Naive thymus-derived CD4-positive, alpha-beta T cell (primary cell): ENCODE measurements around the gene LINGO1. TPM values are rescaled to one million over a fixed set of nuclear protein-coding genes. Genes with fewer than 3 reads are reported as not detected.

Experiments
- ATAC-seq: fragments of 150-1000 bp; cut with Tn5 transposase; 2 replicates; pipeline ENCODE4 v1.10.0; 2021; ENCODE audit warnings: mild to moderate bottlenecking, moderate library complexity
- CTCF ChIA-PET: fragments of 350-600 bp; sonication (Branson Sonifier 250); formaldehyde crosslinking; loops from one replicate; lab custom pipeline; 2021; ENCODE audit warnings: antibody characterized with exemption; lab: Charles Lee
- POLR2A ChIA-PET: fragments of 350-600 bp; sonication (Branson Sonifier 250); formaldehyde crosslinking; loops from one replicate; lab custom pipeline; 2021; ENCODE audit warnings: antibody characterized with exemption, inconsistent platforms; lab: Charles Lee
- DNase-seq, 9 donors: peaks; one replicate each; pipeline versions ENCODE4 v3.0.0 to v3.0.0-alpha.2; 2020 to 2022; ENCODE audit warnings: mixed read lengths in 1 of 9
- H3K27ac ChIP-seq: one replicate; pipeline ENCODE4 v1.7.0; 2013; ENCODE audit warnings: mild to moderate bottlenecking, low read depth, low read length, moderate library complexity
- H3K27me3 ChIP-seq, 2 donors: one replicate each; pipeline ENCODE4 v1.7.0; 2013; ENCODE audit warnings: low read length in 2 of 2, mild to moderate bottlenecking in 2 of 2, moderate library complexity in 2 of 2; ENCODE audit not compliant: control insufficient read depth in 2 of 2, insufficient read depth in 2 of 2
- H3K36me3 ChIP-seq, 3 experiments: 1 replicate in 2 of 3; 2 replicates in 1 of 3; pipeline ENCODE4 v1.7.0; 2013; ENCODE audit warnings: low read length in 3 of 3, mild to moderate bottlenecking in 3 of 3, moderate library complexity in 1 of 3; ENCODE audit not compliant: insufficient read depth in 3 of 3, control insufficient read depth in 2 of 3
- H3K4me1 ChIP-seq, 2 donors: one replicate each; pipeline ENCODE4 v1.7.0; 2013; ENCODE audit warnings: low read length in 2 of 2, mild to moderate bottlenecking in 2 of 2, moderate library complexity in 1 of 2; ENCODE audit not compliant: control insufficient read depth in 2 of 2, insufficient read depth in 2 of 2
- H3K4me3 ChIP-seq: 2 replicates; pipeline ENCODE4 v1.7.0; 2013; ENCODE audit warnings: mild to moderate bottlenecking, low read length
- H3K9me3 ChIP-seq, 3 experiments: 1 replicate in 2 of 3; 2 replicates in 1 of 3; pipeline ENCODE4 v1.7.0; 2013; ENCODE audit warnings: low read length in 3 of 3; ENCODE audit not compliant: control insufficient read depth in 2 of 3
- H3K27ac Mint-ChIP-seq, 9 donors: one replicate each; pipeline ENCODE4 v1.8.0; 2020 to 2022; ENCODE audit warnings: mixed read lengths in 9 of 9, mild to moderate bottlenecking in 8 of 9, moderate library complexity in 5 of 9, inconsistent platforms in 2 of 9
- H3K27me3 Mint-ChIP-seq, 5 donors: one replicate each; pipeline ENCODE4 v1.8.0; 2021 to 2022; ENCODE audit warnings: mixed read lengths in 5 of 5, mild to moderate bottlenecking in 1 of 5
- H3K36me3 Mint-ChIP-seq, 5 donors: one replicate each; pipeline ENCODE4 v1.8.0; 2020 to 2022; ENCODE audit warnings: mixed read lengths in 5 of 5, mild to moderate bottlenecking in 3 of 5, inconsistent platforms in 1 of 5
- H3K4me1 Mint-ChIP-seq, 7 donors: one replicate each; pipeline ENCODE4 v1.8.0; 2020 to 2022; ENCODE audit warnings: mixed read lengths in 7 of 7, mild to moderate bottlenecking in 3 of 7, inconsistent platforms in 1 of 7
- H3K4me3 Mint-ChIP-seq, 10 donors: one replicate each; pipeline ENCODE4 v1.8.0; 2020 to 2022; ENCODE audit warnings: mild to moderate bottlenecking in 10 of 10, mixed read lengths in 10 of 10, moderate library complexity in 6 of 10, inconsistent platforms in 2 of 10
- H3K9me3 Mint-ChIP-seq, 11 donors: one replicate each; pipeline ENCODE4 v1.8.0; 2020 to 2022; ENCODE audit warnings: mixed read lengths in 11 of 11, mild to moderate bottlenecking in 4 of 11, inconsistent platforms in 1 of 11, moderate library complexity in 1 of 11
- intact Hi-C, 2 donors: fragments of 100-400 bp; cut with micrococcal nuclease; formaldehyde crosslinking; loops; one replicate each; pipeline ENCODE4 v1.15.1; 2023
- polyA plus RNA-seq, 2 donors: library from polyadenylated mRNA; unstranded; fragments of 300-500 nt; fragmentation: Illumina TruSeq; gene quantifications; one replicate each; pipeline ENCODE4 v1.2.3, GENCODE V29; 2021
- total RNA-seq, 6 experiments: library from RNA in 5 of 6; stranded (reverse) in 5 of 6; gene quantifications; 1 replicate in 5 of 6; 2 replicates in 1 of 6; pipeline ENCODE4 v1.2.3 and lab custom pipeline; 2021 to 2026

LINGO1 gene
- total and polyA plus RNA-seq, 7 experiments from 2014 or later, result not detected

DNA sequence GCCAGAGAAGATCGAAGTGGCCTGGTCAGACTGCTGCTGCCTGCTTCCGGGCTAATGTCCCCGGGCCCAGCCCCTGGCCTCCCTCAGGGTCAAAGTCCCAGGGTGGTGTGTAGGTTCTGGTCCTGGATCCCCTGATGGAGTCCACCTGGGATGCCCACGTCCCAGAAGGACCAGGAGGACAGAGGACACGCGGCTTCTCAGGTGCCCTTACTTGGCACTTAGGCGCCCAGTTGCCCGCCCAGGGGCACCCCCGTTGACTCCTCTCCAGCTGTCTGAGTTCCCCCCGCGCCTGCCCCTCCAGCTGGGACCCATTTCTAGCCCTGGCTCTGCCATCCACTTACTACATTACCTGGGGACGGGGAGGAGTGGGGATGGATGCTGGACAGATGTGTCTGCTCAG is 44.6 kb downstream of the LINGO1 start:
- intact Hi-C loops, result no loop called here
- ChIA-PET POLR2A (no interaction called here), CTCF (no interaction called here)
- DNase-seq, result no peak
- H3K4me1 Mint-ChIP-seq, result no peaks in the 10 kb centered on the region
- Histone ChIP-seq H3K9me3 (no peaks in the 10 kb centered on the region), H3K4me3 (no peak overlapping the region), H3K27me3 (no peaks in the 10 kb centered on the region), H3K27ac (no peak overlapping the region), H3K36me3 (no peaks in the 10 kb centered on the region), H3K4me1 (no peaks in the 10 kb centered on the region)
- H3K27ac Mint-ChIP-seq, result no peak overlapping the region
- H3K27me3 Mint-ChIP-seq, result peaks cover 0 to 5% (median 3%) of the 10 kb centered on the region in 5 donors
- no peak overlapping the region for H3K4me3 Mint-ChIP-seq
- no peak for ATAC-seq
- peaks cover 0 to 2% (median 0%) of the 10 kb centered on the region in 11 donors for H3K9me3 Mint-ChIP-seq
- no peaks in the 10 kb centered on the region for H3K36me3 Mint-ChIP-seq

DNA sequence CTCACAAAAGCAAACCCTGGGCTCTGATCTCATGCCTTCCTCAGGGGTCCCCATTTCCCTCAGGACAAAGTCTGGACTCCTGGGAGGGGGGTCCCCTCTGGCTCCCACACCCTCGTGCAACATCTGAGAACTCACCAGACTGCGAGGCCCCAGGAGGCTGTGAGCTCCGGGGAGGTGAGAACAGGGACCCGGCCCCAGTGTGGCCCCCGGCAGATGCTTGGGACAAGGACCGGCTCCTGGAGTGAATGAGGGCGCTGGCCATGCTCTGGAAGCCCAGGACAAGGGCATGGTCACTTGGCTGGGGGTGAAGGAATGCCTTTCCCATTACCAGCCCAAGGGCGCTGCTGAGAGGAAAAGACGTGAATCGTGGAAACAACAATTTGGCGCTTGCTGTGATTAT is 48.0 kb downstream of the LINGO1 start:
- POLR2A ChIA-PET, result no interaction called here
- Mint-ChIP-seq H3K27ac (no peak overlapping the region), H3K9me3 (no peaks in the 10 kb centered on the region), H3K4me3 (no peak overlapping the region), H3K36me3 (no peaks in the 10 kb centered on the region), H3K27me3 (no peaks in the 10 kb centered on the region), H3K4me1 (no peaks in the 10 kb centered on the region)
- no peaks in the 10 kb centered on the region for H3K4me1 ChIP-seq
- no peak overlapping the region for H3K27ac ChIP-seq
- intact Hi-C loops, result no loop called here
- no peaks in the 10 kb centered on the region for H3K27me3 ChIP-seq
- no peaks in the 10 kb centered on the region for H3K36me3 ChIP-seq
- no peak for ATAC-seq
- CTCF ChIA-PET, result no interaction called here
- DNase-seq, result no peak
- H3K4me3 ChIP-seq, result no peak overlapping the region
- H3K9me3 ChIP-seq, result no peaks in the 10 kb centered on the region

DNA sequence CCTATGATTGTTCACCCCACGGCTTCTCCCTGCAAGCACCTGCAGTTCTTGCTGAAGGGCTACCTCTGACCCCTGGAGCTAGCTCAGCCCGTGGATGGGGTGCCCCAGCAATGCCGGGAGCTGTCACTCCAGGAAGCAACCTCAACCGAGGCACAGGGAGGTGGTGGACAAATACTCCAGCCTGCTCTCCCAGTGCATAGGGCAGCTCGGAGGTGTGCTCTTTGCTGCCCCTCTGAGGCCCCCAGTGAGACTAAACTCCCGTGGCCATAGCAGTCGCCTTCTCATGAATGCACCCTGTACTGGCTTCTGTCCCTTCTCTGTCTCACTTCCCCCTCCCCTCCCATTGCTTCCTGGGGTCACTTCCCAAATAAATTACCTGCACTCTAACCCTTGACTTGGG is 48.5 kb downstream of the LINGO1 start:
- Histone ChIP-seq H3K4me1 (no peaks in the 10 kb centered on the region), H3K4me3 (no peak overlapping the region), H3K27ac (no peak overlapping the region), H3K27me3 (no peaks in the 10 kb centered on the region), H3K36me3 (no peaks in the 10 kb centered on the region), H3K9me3 (no peaks in the 10 kb centered on the region)
- no peaks in the 10 kb centered on the region for H3K4me1 Mint-ChIP-seq
- CTCF ChIA-PET, result no interaction called here
- H3K36me3 Mint-ChIP-seq, result no peaks in the 10 kb centered on the region
- no peak for ATAC-seq
- H3K27me3 Mint-ChIP-seq, result no peaks in the 10 kb centered on the region
- H3K9me3 Mint-ChIP-seq, result no peaks in the 10 kb centered on the region
- POLR2A ChIA-PET, result no interaction called here
- no peak overlapping the region for H3K4me3 Mint-ChIP-seq
- H3K27ac Mint-ChIP-seq, result no peak overlapping the region
- intact Hi-C loops, result no loop called here
- DNase-seq, result no peak

DNA sequence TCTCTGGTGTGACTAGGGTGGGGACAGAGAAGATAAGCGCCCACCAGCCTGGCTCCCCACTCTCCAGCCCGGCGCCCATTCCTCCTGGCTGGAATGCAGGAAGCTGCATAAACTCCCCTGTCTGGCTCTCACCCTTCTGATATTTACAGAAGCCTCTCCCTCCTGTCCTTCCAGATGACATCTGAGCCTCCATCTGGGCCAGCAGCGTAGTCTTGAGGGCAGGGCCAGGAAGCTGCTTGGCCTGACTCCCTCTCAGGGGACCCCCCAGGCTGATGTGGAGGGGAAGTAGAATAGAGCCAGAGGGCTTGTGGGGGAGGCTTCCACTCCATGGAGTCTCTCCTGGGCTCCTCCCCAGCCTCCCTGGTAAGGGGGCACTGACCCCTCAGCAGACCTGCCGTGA is 49.9 kb downstream of the LINGO1 start:
- CTCF ChIA-PET, result no interaction called here
- H3K27ac ChIP-seq, result no peak overlapping the region
- H3K9me3 Mint-ChIP-seq, result no peaks in the 10 kb centered on the region
- no peaks in the 10 kb centered on the region for H3K27me3 Mint-ChIP-seq
- POLR2A ChIA-PET, result no interaction called here
- DNase-seq, result no peak
- no peaks in the 10 kb centered on the region for H3K9me3 ChIP-seq
- no peak overlapping the region for H3K4me3 Mint-ChIP-seq
- H3K36me3 Mint-ChIP-seq, result no peaks in the 10 kb centered on the region
- no peak for ATAC-seq
- H3K4me1 Mint-ChIP-seq, result no peaks in the 10 kb centered on the region
- H3K27ac Mint-ChIP-seq, result no peak overlapping the region
- H3K36me3 ChIP-seq, result no peaks in the 10 kb centered on the region
- H3K4me1 ChIP-seq, result no peaks in the 10 kb centered on the region
- no peak overlapping the region for H3K4me3 ChIP-seq
- H3K27me3 ChIP-seq, result no peaks in the 10 kb centered on the region
- intact Hi-C loops, result no loop called here

DNA sequence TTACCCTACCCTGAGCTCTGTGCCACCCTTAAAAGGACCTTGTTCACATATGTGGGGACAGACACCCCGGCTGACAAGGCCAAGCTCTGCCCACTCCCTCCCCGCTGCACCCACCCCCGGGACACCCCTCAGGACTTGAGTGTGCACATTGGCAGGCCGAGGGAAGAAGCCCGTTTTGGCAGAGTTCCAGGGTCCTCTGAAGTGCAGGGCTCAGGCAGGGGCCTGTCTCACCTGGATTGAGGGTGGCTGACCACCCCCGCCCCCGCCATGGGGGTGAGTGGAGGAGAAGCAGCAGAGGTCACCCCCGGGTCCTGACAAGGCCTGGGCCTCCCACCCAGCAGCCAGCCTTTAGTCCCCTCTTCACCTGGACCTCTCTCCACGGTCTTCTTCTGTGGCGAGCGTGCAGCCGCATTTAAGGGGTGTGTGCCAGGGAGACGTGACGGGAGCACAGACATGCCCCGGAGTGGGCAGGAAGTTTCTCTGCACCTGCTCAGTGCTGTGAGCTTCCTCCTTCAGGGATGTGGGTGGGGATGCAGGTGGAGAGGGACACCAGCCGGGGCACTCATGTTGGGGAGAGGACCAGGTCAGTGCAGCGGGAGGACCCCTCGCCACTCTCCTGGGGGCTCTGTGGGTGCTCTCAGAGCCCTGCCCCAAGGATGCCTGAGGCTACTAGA is 50.7 kb downstream of the LINGO1 start:
- no peak for DNase-seq
- intact Hi-C loops, result no loop called here
- Mint-ChIP-seq H3K4me1 (no peaks in the 10 kb centered on the region), H3K27ac (no peak overlapping the region), H3K4me3 (no peak overlapping the region), H3K9me3 (no peaks in the 10 kb centered on the region), H3K27me3 (no peaks in the 10 kb centered on the region), H3K36me3 (no peaks in the 10 kb centered on the region)
- Histone ChIP-seq H3K4me1 (no peaks in the 10 kb centered on the region), H3K36me3 (no peaks in the 10 kb centered on the region), H3K4me3 (no peak overlapping the region), H3K27me3 (no peaks in the 10 kb centered on the region), H3K27ac (no peak overlapping the region), H3K9me3 (no peaks in the 10 kb centered on the region)
- ATAC-seq, result no peak
- POLR2A ChIA-PET, result no interaction called here
- CTCF ChIA-PET, result no interaction called here

DNA sequence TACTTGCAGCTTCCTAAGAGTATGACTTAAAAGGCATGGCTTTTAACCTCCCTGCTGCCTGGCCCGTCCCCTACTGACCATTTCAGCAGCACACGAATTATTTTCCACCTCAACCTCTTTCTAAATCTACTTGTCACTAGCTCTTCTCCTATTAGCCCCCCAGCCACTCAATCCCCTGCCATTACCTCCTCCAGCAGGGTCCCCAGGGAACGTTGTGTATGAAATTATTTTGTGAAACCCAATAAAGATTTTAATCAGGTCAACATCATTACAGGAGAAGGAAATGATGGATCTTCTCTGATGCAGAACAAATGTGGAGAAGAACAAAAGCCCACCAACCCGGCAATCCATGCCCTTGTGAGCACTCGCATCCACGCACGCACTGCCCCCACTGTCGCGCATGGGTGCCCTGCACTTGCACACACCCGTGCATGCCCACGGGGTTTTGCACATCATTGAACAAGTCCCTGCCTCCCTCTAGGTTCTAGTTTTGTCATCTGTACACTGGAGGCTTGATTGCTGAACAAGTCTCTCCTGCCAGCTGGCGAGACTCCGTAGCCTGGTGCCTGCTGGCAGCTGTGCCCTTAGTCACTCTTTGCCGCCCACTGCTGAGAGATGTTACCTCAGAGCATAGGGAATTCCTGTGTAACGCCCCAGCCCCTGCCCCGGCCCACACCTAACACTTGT is 51.6 kb downstream of the LINGO1 start:
- H3K9me3 ChIP-seq, result no peaks in the 10 kb centered on the region
- ChIA-PET POLR2A (no interaction called here), CTCF (no interaction called here)
- no peak overlapping the region for H3K27ac Mint-ChIP-seq
- H3K4me3 Mint-ChIP-seq, result no peak overlapping the region
- DNase-seq, result no peak
- no peaks in the 10 kb centered on the region for H3K27me3 ChIP-seq
- no peaks in the 10 kb centered on the region for H3K4me1 Mint-ChIP-seq
- no peak for ATAC-seq
- H3K4me3 ChIP-seq, result no peak overlapping the region
- no peaks in the 10 kb centered on the region for H3K4me1 ChIP-seq
- no peaks in the 10 kb centered on the region for H3K36me3 Mint-ChIP-seq
- H3K27ac ChIP-seq, result no peak overlapping the region
- intact Hi-C loops, result no loop called here
- H3K36me3 ChIP-seq, result no peaks in the 10 kb centered on the region
- no peaks in the 10 kb centered on the region for H3K27me3 Mint-ChIP-seq
- no peaks in the 10 kb centered on the region for H3K9me3 Mint-ChIP-seq
